Measurements from ENCODE around the gene OR9G1. TPM values are rescaled to one million over a fixed set of nuclear protein-coding genes. Genes with fewer than 3 reads are reported as not detected.
A peak's percentile ranks its signal among the peaks of the same experiment; 100 is the strongest.

Gene OR9G1
- total and polyA plus RNA-seq, 9 of the 15 experiments (the other 6 are each of a cell fraction or from before 2014, with no cell fraction given) = not detected

- FAIRE-seq = no peak
- no peak overlapping the region for H3K4me3 ChIP-seq
- H3K9me1 ChIP-seq (ENCODE audit: control insufficient read depth, insufficient read depth, low read length) = no peaks in the 10 kb centered on the region
- WGBS (ENCODE audit: insufficient coverage, low coverage, missing lambda C conversion rate) = 2% methylated on average over 4 of the region's 4 CpGs
- H3K4me1 ChIP-seq (replicated peaks in 1 of 2; ENCODE audit: control insufficient read depth in 2 of 2, insufficient read depth in 2 of 2, low read length in 2 of 2) = no peaks in the 10 kb centered on the region
- intact Hi-C loops (cut with micrococcal nuclease) (no loop called here), in situ Hi-C loops (cut with MboI) (no loop called here)
- no peak overlapping the region for H3K4me2 ChIP-seq (ENCODE audit: insufficient read depth, low read length)
- no peak overlapping the region for H2AFZ ChIP-seq (ENCODE audit: low read depth, low read length)
- H3K27me3 ChIP-seq (ENCODE audit: control insufficient read depth in 2 of 2, insufficient read depth in 2 of 2, low read length in 2 of 2) = no peaks in the 10 kb centered on the region
- no peak overlapping the region for H3K27ac ChIP-seq (ENCODE audit: extremely low read depth, low read depth, low read length)
- no TSS peak for BruUV-seq (replicated peaks)
- no peak for ATAC-seq
- no peaks in the 10 kb centered on the region for H3K36me3 ChIP-seq (ENCODE audit: control insufficient read depth, insufficient read depth, low read length)
- TF ChIP-seq ZNF316 (IDR thresholded peaks at IDR 0.05) (peak; percentile 17; the same call in 1 of the 2 replicates), ZNF766 (CRISPR knock-in tag; conservative IDR thresholded peaks at IDR 0.05) (no peak)
- H4K20me1 ChIP-seq (replicated peaks; ENCODE audit: control insufficient read depth, insufficient read depth, low read length) = no peaks in the 10 kb centered on the region
- no peaks in the 10 kb centered on the region for H3K79me2 ChIP-seq (ENCODE audit: control insufficient read depth, insufficient read depth, low read length)
- ChIA-PET POLR2A (no interaction called here), CTCF (ENCODE audit: low intra/inter-chr PET ratio) (no interaction called here)
- H3K9me3 ChIP-seq (replicated peaks; ENCODE audit: control insufficient read depth, insufficient read depth, low read depth, low read length) = no peaks in the 10 kb centered on the region
- DNase-seq (ENCODE audit: extremely low read depth in 1 of 4, low spot score in 3 of 4) = no peak
- no peak overlapping the region for H3K9ac ChIP-seq (ENCODE audit: insufficient read depth in 1 of 2, low read depth in 2 of 2, low read length in 2 of 2)
These were observed 42.0 kb downstream of the OR9G1 start for GRCh38 chr11:56740886-56741285.

- Histone ChIP-seq H3K79me2 (ENCODE audit: control insufficient read depth, insufficient read depth, low read length) (no peaks in the 10 kb centered on the region), H3K27ac (ENCODE audit: extremely low read depth, low read depth, low read length) (no peak within 1 kb of the TSS), H4K20me1 (replicated peaks; ENCODE audit: control insufficient read depth, insufficient read depth, low read length) (no peaks in the 10 kb centered on the region), H3K36me3 (ENCODE audit: control insufficient read depth, insufficient read depth, low read length) (no peaks in the 10 kb centered on the region), H3K9ac (ENCODE audit: insufficient read depth in 1 of 2, low read depth in 2 of 2, low read length in 2 of 2) (no peak within 1 kb of the TSS), H3K9me1 (ENCODE audit: control insufficient read depth, insufficient read depth, low read length) (no peaks in the 10 kb centered on the region), H2AFZ (ENCODE audit: low read depth, low read length) (no peak within 1 kb of the TSS), H3K4me1 (replicated peaks in 1 of 2; ENCODE audit: control insufficient read depth in 2 of 2, insufficient read depth in 2 of 2, low read length in 2 of 2) (no peaks in the 10 kb centered on the region), H3K9me3 (replicated peaks; ENCODE audit: control insufficient read depth, insufficient read depth, low read depth, low read length) (no peaks in the 10 kb centered on the region; the same call in 1 of the 2 replicates), H3K4me2 (ENCODE audit: insufficient read depth, low read length) (no peak within 1 kb of the TSS), H3K27me3 (ENCODE audit: control insufficient read depth in 2 of 2, insufficient read depth in 2 of 2, low read length in 2 of 2) (no peaks in the 10 kb centered on the region), H3K4me3 (no peak within 1 kb of the TSS)
- intact Hi-C loops (cut with micrococcal nuclease) (no loop called here), in situ Hi-C loops (cut with MboI) (no loop called here)
- CTCF ChIA-PET (ENCODE audit: low intra/inter-chr PET ratio) = no interaction called here
- POLR2A ChIA-PET = no interaction called here
- BruUV-seq (replicated peaks) = no TSS peak
- FAIRE-seq = no peak
- 0% methylated on average over 1 of the region's 1 CpG for WGBS (ENCODE audit: insufficient coverage, low coverage, missing lambda C conversion rate)
- no peak for ATAC-seq
- DNase-seq (ENCODE audit: extremely low read depth in 1 of 4, low spot score in 3 of 4) = no peak
- TF ChIP-seq ADNP (tag; IDR thresholded peaks at IDR 0.05) (no peak), POLR3A (IDR thresholded peaks at IDR 0.05; ENCODE audit: borderline replicate concordance, extremely low read depth, insufficient read depth, insufficient read length) (no peak), ZNF12 (CRISPR knock-in tag; IDR thresholded peaks at IDR 0.05) (no peak), YY1 (IDR thresholded peaks at IDR 0.05; ENCODE audit: borderline replicate concordance in 1 of 3, control insufficient read depth in 1 of 3, extremely low read depth in 1 of 3, insufficient read depth in 3 of 3, insufficient read length in 1 of 3, insufficient replicate concordance in 2 of 3, low read depth in 1 of 3, low read length in 2 of 3) (no peak), ZNF507 (tag; conservative IDR thresholded peaks at IDR 0.05) (no peak)
- TF ChIP-seq, protein P1, sequence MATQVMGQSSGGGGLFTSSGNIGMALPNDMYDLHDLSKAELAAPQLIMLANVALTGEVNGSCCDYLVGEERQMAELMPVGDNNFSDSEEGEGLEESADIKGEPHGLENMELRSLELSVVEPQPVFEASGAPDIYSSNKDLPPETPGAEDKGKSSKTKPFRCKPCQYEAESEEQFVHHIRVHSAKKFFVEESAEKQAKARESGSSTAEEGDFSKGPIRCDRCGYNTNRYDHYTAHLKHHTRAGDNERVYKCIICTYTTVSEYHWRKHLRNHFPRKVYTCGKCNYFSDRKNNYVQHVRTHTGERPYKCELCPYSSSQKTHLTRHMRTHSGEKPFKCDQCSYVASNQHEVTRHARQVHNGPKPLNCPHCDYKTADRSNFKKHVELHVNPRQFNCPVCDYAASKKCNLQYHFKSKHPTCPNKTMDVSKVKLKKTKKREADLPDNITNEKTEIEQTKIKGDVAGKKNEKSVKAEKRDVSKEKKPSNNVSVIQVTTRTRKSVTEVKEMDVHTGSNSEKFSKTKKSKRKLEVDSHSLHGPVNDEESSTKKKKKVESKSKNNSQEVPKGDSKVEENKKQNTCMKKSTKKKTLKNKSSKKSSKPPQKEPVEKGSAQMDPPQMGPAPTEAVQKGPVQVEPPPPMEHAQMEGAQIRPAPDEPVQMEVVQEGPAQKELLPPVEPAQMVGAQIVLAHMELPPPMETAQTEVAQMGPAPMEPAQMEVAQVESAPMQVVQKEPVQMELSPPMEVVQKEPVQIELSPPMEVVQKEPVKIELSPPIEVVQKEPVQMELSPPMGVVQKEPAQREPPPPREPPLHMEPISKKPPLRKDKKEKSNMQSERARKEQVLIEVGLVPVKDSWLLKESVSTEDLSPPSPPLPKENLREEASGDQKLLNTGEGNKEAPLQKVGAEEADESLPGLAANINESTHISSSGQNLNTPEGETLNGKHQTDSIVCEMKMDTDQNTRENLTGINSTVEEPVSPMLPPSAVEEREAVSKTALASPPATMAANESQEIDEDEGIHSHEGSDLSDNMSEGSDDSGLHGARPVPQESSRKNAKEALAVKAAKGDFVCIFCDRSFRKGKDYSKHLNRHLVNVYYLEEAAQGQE (IDR thresholded peaks at IDR 0.05; ENCODE audit: borderline replicate concordance) = no peak
- TF ChIP-seq, protein P1 (CRISPR knock-in tag; IDR thresholded peaks at IDR 0.05; ENCODE audit: low read depth) = no peak
These were observed 49.7 kb downstream of the OR9G1 start, which contains the start of gene OR9G4 for GRCh38 chr11:56748597-56748996. TSS of gene OR9G4 (minus strand) at chr11:56748697. CDS start at chr11:56743766, 4,931 bp downstream.

Measured in K562 (cell line).